ENCODE results near the gene CNKSR2.

DNA sequence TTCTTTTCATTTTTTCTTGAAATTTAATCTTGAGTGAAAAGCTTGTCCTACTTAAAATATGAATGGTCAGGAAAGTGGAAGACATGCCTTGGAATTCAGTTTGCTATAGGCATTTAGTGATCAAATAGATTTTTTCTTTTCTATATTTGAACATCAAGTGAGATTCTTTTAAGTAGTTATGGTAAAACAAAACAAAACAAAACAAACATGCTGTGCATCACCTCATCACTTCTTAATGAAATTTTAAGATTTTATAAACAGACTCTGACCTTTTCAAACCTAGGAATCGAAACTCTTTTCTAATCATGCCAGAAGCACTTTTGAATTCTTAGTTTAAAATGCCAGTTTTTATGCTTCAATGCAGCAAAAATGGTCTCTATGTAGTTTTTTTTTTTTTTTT is 62.8 kb downstream of the CNKSR2 start:
- no peak for TF ChIP-seq POLR2A (IDR thresholded peaks at IDR 0.05)
- TF ChIP-seq, protein P1, sequence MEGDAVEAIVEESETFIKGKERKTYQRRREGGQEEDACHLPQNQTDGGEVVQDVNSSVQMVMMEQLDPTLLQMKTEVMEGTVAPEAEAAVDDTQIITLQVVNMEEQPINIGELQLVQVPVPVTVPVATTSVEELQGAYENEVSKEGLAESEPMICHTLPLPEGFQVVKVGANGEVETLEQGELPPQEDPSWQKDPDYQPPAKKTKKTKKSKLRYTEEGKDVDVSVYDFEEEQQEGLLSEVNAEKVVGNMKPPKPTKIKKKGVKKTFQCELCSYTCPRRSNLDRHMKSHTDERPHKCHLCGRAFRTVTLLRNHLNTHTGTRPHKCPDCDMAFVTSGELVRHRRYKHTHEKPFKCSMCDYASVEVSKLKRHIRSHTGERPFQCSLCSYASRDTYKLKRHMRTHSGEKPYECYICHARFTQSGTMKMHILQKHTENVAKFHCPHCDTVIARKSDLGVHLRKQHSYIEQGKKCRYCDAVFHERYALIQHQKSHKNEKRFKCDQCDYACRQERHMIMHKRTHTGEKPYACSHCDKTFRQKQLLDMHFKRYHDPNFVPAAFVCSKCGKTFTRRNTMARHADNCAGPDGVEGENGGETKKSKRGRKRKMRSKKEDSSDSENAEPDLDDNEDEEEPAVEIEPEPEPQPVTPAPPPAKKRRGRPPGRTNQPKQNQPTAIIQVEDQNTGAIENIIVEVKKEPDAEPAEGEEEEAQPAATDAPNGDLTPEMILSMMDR (IDR thresholded peaks at IDR 0.05) = no peak

Measured in Peyer's patch (tissue), 4 donors.